HG02938 (cell line): ENCODE measurements around the gene HRG.

Source experiments
- ATAC-seq: cut with Tn5 transposase; IDR thresholded peaks from one replicate; pipeline ENCODE4 v1.9.1; 2021; ENCODE audit warnings: mild to moderate bottlenecking, moderate library complexity; ENCODE audit not compliant: unreplicated experiment

HRG gene

GRCh38 chr3:186719945-186720739 lies 54.3 kb downstream of the HRG start:
- no peak for ATAC-seq

- ATAC-seq = no peak
Measured at GRCh38 chr3:186722457-186722856, 56.6 kb downstream of the HRG start.

- no peak for ATAC-seq
Measured at GRCh38 chr3:186724911-186725310, 59.1 kb downstream of the HRG start.
